IPS-18a (cell line): ENCODE results near the gene TNFRSF12A.

ENCODE experiments used
- H3K27ac ChIP-seq: one replicate; pipeline ENCODE4 v1.5.1; 2013; ENCODE audit warnings: low read length
- H3K27me3 ChIP-seq: one replicate; pipeline ENCODE4 v1.6.1; 2013; ENCODE audit warnings: mild to moderate bottlenecking, low read length; ENCODE audit not compliant: control insufficient read depth, insufficient read depth
- H3K36me3 ChIP-seq: one replicate; pipeline ENCODE4 v1.6.1; 2013; ENCODE audit warnings: low read depth, low read length; ENCODE audit not compliant: control insufficient read depth
- H3K4me1 ChIP-seq: one replicate; pipeline ENCODE4 v1.6.1; 2013; ENCODE audit warnings: low read depth, low read length; ENCODE audit not compliant: control insufficient read depth
- H3K4me3 ChIP-seq: one replicate; pipeline ENCODE4 v1.5.1; 2013; ENCODE audit warnings: low read length
- H3K9ac ChIP-seq: one replicate; pipeline ENCODE4 v1.6.1; 2013; ENCODE audit warnings: mild to moderate bottlenecking, low read length, moderate library complexity
- H3K9me3 ChIP-seq: one replicate; pipeline ENCODE4 v1.6.1; 2013; ENCODE audit warnings: low read depth, low read length; ENCODE audit not compliant: control insufficient read depth

TNFRSF12A gene

GRCh38 chr16:2977440-2977839 lies 42.7 kb upstream of the TNFRSF12A start:
- H3K9me3 ChIP-seq, result no peaks in the 10 kb centered on the region
- H3K9ac ChIP-seq, result no peak overlapping the region
- peaks cover 13% of the 10 kb centered on the region for H3K4me1 ChIP-seq
- H3K36me3 ChIP-seq, result peaks cover 10% of the 10 kb centered on the region
- H3K4me3 ChIP-seq, result no peak overlapping the region
- no peak overlapping the region for H3K27ac ChIP-seq
- H3K27me3 ChIP-seq, result no peaks in the 10 kb centered on the region

DNA sequence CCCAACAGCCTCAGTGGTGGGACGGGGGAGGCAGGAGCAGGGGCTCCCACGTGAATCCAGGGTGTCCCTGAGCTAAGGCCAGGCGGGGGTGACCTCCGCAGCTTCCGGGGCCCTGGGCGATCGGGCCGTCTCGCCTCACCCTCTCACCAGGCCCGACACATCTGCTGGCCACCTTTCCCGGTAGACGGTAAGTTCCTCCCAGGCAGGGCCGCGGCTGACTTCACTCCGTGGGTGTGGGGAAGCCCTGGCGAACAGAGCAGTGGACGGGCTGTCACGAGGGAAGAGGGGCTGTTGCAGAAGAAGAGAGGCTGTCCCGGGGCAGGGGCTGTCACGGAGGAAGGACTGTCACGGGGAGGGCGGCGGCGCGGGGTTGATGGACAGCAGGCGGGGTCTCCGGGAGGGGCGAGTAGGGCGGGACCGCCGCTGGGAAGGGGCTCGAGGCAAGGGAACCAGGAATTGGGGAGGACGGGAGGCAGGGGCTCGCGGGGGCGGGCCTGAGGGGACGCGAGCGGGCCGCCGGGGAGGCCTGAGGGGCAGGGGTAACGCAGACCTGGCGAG lies 40.4 kb upstream of the TNFRSF12A start:
- H3K27ac ChIP-seq, result peak overlapping the region; percentile 71
- H3K4me3 ChIP-seq, result peak overlapping the region; percentile 80
- peaks cover 13% of the 10 kb centered on the region for H3K4me1 ChIP-seq

GRCh38 chr16:2980227-2981176 lies 39.7 kb upstream of the TNFRSF12A start, which contains the start of gene PKMYT1:
PKMYT1 (minus strand) TSS chr16:2980446; CDS start chr16:2979657, 789 bp downstream.
- peak within 1 kb of the TSS; percentile 81 for H3K9ac ChIP-seq
- H3K4me3 ChIP-seq, result peak within 1 kb of the TSS; percentile 80
- peak within 1 kb of the TSS; percentile 88 for H3K27ac ChIP-seq
- H3K9me3 ChIP-seq, result no peaks in the 10 kb centered on the region
- no peaks in the 10 kb centered on the region for H3K36me3 ChIP-seq
- H3K4me1 ChIP-seq, result peaks cover 13% of the 10 kb centered on the region
- H3K27me3 ChIP-seq, result no peaks in the 10 kb centered on the region

More for the DNA sequence above, 40.4 kb upstream of the TNFRSF12A start:
- no peaks in the 10 kb centered on the region for H3K9me3 ChIP-seq
- no peaks in the 10 kb centered on the region for H3K27me3 ChIP-seq
- H3K36me3 ChIP-seq, result peaks cover 6% of the 10 kb centered on the region
- peak overlapping the region; percentile 81 for H3K9ac ChIP-seq

- H3K9ac ChIP-seq, result peak overlapping the region; percentile 81
- H3K4me3 ChIP-seq, result peak overlapping the region; percentile 80
- H3K27me3 ChIP-seq, result no peaks in the 10 kb centered on the region
- peaks cover 13% of the 10 kb centered on the region for H3K4me1 ChIP-seq
- no peaks in the 10 kb centered on the region for H3K36me3 ChIP-seq
- H3K9me3 ChIP-seq, result no peaks in the 10 kb centered on the region
- H3K27ac ChIP-seq, result peak overlapping the region; percentile 43
Measured at GRCh38 chr16:2981177-2981898, 38.8 kb upstream of the TNFRSF12A start.

- Histone ChIP-seq H3K9me3 (no peaks in the 10 kb centered on the region), H3K9ac (peak overlapping the region; percentile 81), H3K27ac (peak overlapping the region; percentile 43), H3K27me3 (no peaks in the 10 kb centered on the region), H3K4me1 (peaks cover 13% of the 10 kb centered on the region), H3K4me3 (peak overlapping the region; percentile 80), H3K36me3 (no peaks in the 10 kb centered on the region)
Measured at GRCh38 chr16:2981899-2982250, 38.3 kb upstream of the TNFRSF12A start.

- Histone ChIP-seq H3K9ac (no peak overlapping the region), H3K27ac (no peak overlapping the region), H3K4me3 (no peak overlapping the region), H3K36me3 (no peaks in the 10 kb centered on the region), H3K4me1 (peaks cover 13% of the 10 kb centered on the region), H3K9me3 (no peaks in the 10 kb centered on the region), H3K27me3 (no peaks in the 10 kb centered on the region)
Measured at GRCh38 chr16:2982402-2982801, 37.8 kb upstream of the TNFRSF12A start.

DNA sequence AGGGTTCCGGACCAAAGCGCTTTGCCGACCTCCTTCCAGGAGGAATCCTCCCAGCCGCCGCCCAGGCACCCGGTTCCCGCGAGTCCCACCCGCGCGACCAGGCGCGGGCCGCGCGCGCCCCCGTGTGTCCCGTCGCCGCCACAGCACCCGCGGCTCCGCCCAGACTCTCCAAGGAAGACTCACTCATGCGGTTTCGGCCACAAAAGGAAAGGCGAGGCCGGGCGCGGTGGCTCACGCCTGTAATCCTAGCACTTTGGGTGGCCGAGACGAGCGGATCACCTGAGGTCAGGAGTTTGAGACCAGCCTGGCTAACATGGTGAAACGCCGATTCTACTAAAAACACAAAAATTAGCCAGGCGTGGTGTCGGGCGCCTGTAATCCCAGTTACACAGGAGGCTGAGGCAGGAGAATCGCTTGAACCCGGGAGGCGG lies 36.4 kb upstream of the TNFRSF12A start:
- H3K9me3 ChIP-seq, result no peaks in the 10 kb centered on the region
- H3K27me3 ChIP-seq, result no peaks in the 10 kb centered on the region
- no peak overlapping the region for H3K4me3 ChIP-seq
- no peak overlapping the region for H3K9ac ChIP-seq
- H3K36me3 ChIP-seq, result no peaks in the 10 kb centered on the region
- H3K27ac ChIP-seq, result no peak overlapping the region
- peaks cover 13% of the 10 kb centered on the region for H3K4me1 ChIP-seq

DNA sequence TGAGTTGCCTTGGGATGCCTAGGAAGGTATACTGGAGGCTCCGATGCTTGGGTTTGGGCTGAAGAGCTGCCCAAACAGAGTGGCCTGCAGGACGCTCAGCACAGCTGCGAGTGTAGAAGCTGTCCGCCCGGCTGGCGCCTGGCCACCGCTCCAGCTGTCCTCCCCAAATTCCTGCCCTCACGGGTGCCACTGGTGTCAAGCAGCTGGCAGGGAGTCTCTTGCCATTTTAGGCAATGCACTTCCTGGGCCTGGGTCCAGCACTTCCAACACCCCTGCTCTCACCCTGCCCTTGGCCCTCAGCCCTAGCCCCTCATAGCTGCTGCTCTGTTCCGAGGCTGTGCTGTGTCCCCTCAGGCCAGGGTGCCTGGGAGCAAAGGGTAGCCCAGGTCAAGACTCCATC lies 34.7 kb upstream of the TNFRSF12A start:
- no peaks in the 10 kb centered on the region for H3K27me3 ChIP-seq
- H3K27ac ChIP-seq, result no peak overlapping the region
- H3K9ac ChIP-seq, result no peak overlapping the region
- no peaks in the 10 kb centered on the region for H3K9me3 ChIP-seq
- no peak overlapping the region for H3K4me3 ChIP-seq
- peaks cover 19% of the 10 kb centered on the region for H3K4me1 ChIP-seq
- no peaks in the 10 kb centered on the region for H3K36me3 ChIP-seq

DNA sequence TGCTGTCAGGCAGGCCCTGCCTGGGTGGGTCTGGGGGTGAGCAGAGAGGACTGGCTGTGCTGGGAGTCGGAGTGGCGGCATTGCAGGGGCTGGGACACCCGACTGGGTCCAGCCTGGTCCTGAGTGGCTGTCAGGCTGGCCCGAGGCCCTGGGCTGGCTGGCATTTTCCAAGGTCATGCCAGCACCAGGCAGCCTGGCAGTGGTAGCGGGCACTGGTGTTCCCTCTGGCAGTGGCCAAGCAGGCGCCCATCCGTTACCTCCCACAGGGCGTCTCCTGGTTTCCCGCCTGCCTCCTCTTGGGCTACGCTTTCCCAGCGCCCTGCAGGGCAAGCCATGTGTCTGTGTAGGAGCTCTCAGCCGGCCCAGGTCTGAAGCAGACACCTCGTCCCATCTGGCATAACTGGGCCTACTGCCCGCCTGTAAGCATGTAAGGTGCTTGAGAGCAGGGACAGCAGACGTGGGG lies 34.2 kb upstream of the TNFRSF12A start:
- H3K27me3 ChIP-seq, result no peaks in the 10 kb centered on the region
- H3K9ac ChIP-seq, result no peak overlapping the region
- H3K27ac ChIP-seq, result no peak overlapping the region
- H3K4me3 ChIP-seq, result no peak overlapping the region
- H3K9me3 ChIP-seq, result no peaks in the 10 kb centered on the region
- no peaks in the 10 kb centered on the region for H3K36me3 ChIP-seq
- peaks cover 21% of the 10 kb centered on the region for H3K4me1 ChIP-seq

GRCh38 chr16:2986623-2987188 lies 33.5 kb upstream of the TNFRSF12A start:
- Histone ChIP-seq H3K36me3 (no peaks in the 10 kb centered on the region), H3K4me3 (no peak overlapping the region), H3K27ac (no peak overlapping the region), H3K9ac (no peak overlapping the region), H3K9me3 (no peaks in the 10 kb centered on the region), H3K4me1 (peaks cover 16% of the 10 kb centered on the region), H3K27me3 (no peaks in the 10 kb centered on the region)

- Histone ChIP-seq H3K4me1 (peaks cover 10% of the 10 kb centered on the region), H3K27me3 (no peaks in the 10 kb centered on the region), H3K27ac (no peak overlapping the region)
Measured at GRCh38 chr16:2987286-2987685, 32.9 kb upstream of the TNFRSF12A start.

More at GRCh38 chr16:2987286-2987685, 32.9 kb upstream of the TNFRSF12A start:
- Histone ChIP-seq H3K36me3 (no peaks in the 10 kb centered on the region), H3K9me3 (no peaks in the 10 kb centered on the region), H3K4me3 (no peak overlapping the region), H3K9ac (no peak overlapping the region)
